HUES6 (cell line): ENCODE results near the gene TRIM2.

ENCODE experiments used
- H3K27ac ChIP-seq: 2 replicates; pipeline ENCODE4 v1.7.0; 2013; ENCODE audit warnings: low read depth, mild to moderate bottlenecking, low read length, inconsistent platforms
- H3K27me3 ChIP-seq: 2 replicates; pipeline ENCODE4 v1.6.1; 2013; ENCODE audit warnings: low read length; ENCODE audit not compliant: control insufficient read depth, insufficient read depth
- H3K36me3 ChIP-seq: 2 replicates; pipeline ENCODE4 v1.6.1; 2013; ENCODE audit warnings: low read length; ENCODE audit not compliant: control insufficient read depth, insufficient read depth
- H3K4me1 ChIP-seq: 2 replicates; pipeline ENCODE4 v1.6.1; 2013; ENCODE audit warnings: low read length; ENCODE audit not compliant: control insufficient read depth, insufficient read depth
- H3K4me3 ChIP-seq: 2 replicates; pipeline ENCODE4 v1.5.1; 2013; ENCODE audit warnings: low read depth, low read length
- H3K9ac ChIP-seq: one replicate; pipeline ENCODE4 v1.6.1; 2013; ENCODE audit warnings: mild to moderate bottlenecking, low read length
- H3K9me3 ChIP-seq: 2 replicates; pipeline ENCODE4 v1.6.1; 2013; ENCODE audit warnings: low read depth, low read length; ENCODE audit not compliant: control insufficient read depth, insufficient read depth

Gene TRIM2

DNA sequence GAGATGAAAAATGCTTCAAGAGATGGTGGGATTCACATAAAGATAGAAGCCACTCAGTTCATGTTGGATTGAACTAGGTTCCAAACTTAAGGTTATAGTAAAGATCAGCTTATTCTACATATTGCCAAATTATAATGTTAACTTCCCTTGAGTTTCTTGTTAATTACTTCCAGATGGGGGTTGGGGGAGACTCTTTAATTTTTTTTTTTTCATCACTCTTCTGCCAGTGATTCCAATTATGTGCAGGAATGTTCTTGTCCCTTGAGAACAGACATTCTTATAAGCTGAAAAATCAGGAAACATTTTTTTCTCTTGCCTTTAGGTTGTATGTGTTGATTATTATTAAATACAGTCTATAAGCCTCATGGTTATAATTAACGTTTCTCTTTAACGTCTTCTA lies 170.2 kb downstream of the TRIM2 start:
- no peak overlapping the region for H3K4me3 ChIP-seq
- no peak overlapping the region for H3K27ac ChIP-seq
- no peak overlapping the region for H3K9ac ChIP-seq
- H3K4me1 ChIP-seq, result no peaks in the 10 kb centered on the region
- H3K27me3 ChIP-seq, result no peaks in the 10 kb centered on the region
- peaks cover 32% of the 10 kb centered on the region for H3K36me3 ChIP-seq
- peaks cover 9% of the 10 kb centered on the region for H3K9me3 ChIP-seq

DNA sequence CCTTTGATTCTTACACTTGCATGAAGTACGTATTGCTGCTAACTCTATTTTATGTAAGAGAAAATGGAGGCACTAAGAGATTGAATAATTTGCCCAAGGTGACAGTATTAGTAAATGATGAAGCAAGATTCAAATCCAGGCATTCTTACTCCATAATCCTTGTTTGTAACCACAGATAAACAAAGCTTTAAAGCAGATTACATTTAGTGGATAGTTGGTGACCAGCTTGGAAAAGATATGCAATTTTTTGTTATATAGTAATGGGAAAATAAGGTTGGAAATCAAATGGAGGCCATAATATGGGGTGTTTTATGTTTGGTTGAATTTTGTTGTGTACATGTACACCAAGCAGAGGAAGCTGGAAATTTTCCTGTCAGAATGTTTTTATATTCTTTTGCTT lies 171.1 kb downstream of the TRIM2 start:
- H3K27me3 ChIP-seq, result no peaks in the 10 kb centered on the region
- H3K36me3 ChIP-seq, result peaks cover 23% of the 10 kb centered on the region
- H3K9ac ChIP-seq, result no peak overlapping the region
- H3K4me1 ChIP-seq, result no peaks in the 10 kb centered on the region
- H3K4me3 ChIP-seq, result no peak overlapping the region
- peaks cover 9% of the 10 kb centered on the region for H3K9me3 ChIP-seq
- no peak overlapping the region for H3K27ac ChIP-seq

DNA sequence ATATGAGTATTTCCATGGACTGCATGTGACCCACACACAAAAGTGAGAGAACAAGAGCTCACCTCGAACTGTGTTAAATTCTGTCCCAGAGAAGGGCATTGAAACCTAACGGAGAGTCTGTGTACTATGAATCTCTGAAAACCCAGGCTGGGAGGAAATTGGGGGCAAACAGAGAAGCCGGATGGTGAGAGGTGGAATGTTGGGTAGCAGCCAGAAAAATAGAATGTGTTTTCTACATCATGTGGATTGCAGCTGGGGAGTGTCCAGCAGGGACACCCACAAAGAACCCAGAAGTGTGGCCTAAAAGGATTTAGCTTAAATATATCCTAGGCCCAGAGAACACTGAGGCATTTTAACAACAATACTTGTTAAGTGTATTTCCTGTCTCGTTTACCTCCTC lies 178.9 kb downstream of the TRIM2 start:
- no peaks in the 10 kb centered on the region for H3K27me3 ChIP-seq

DNA sequence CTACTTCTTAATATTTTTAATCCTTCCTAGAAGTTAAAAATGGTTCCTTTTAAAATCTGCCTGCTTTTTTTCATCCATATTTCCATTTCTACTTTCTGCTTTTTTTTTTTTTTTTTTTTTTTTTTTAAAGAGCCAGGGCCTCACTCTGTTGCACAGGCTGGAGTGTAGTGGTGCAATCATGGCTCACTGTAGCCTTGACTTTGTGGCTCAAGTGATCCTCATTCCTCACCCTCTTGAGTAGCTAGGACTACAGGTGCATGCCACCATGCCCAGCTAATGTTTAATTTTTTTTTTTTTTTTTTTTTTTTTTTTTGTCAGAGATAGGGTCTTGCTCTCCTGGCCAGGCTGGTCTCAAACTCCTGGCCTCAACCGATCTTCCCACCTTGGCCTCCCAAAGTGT lies 179.9 kb downstream of the TRIM2 start:
- Histone ChIP-seq H3K4me1 (0 out of 2 replicates have a peak, but pooled peaks cover 7% of the 10 kb centered on the region), H3K27ac (no peak overlapping the region), H3K27me3 (no peaks in the 10 kb centered on the region), H3K36me3 (peaks cover 3% of the 10 kb centered on the region; the same call in 1 of the 2 replicates), H3K9me3 (no peaks in the 10 kb centered on the region), H3K4me3 (no peak overlapping the region), H3K9ac (no peak overlapping the region)

More for the DNA sequence above, 178.9 kb downstream of the TRIM2 start:
- Histone ChIP-seq H3K27ac (no peak overlapping the region), H3K9ac (no peak overlapping the region), H3K4me3 (no peak overlapping the region), H3K36me3 (peaks cover 3% of the 10 kb centered on the region; the same call in 1 of the 2 replicates), H3K9me3 (no peaks in the 10 kb centered on the region), H3K4me1 (0 out of 2 replicates have a peak, but pooled peaks cover 7% of the 10 kb centered on the region)

DNA sequence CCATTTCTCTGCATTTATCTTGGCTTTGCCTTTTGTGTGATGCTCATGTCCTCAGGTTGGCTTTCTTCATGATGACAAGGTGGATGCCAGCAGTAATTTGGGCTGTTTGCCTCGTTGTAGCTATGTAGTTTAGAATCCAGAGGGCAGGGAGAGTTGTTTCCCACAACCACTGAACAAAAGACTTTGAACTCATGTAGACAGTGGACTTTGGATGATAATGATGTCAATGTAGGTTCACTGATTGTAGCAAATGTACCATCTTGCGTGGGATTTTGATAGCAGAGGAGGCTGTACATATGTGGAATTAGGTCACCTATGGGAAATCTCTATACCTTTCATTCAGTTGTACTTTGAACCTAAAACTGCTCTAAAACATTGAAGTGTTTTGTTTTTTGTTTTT lies 181.5 kb downstream of the TRIM2 start:
- no peak overlapping the region for H3K4me3 ChIP-seq
- no peaks in the 10 kb centered on the region for H3K27me3 ChIP-seq
- H3K27ac ChIP-seq, result no peak overlapping the region
- 0 out of 2 replicates have a peak, but pooled peaks cover 7% of the 10 kb centered on the region for H3K4me1 ChIP-seq
- no peak overlapping the region for H3K9ac ChIP-seq
- H3K36me3 ChIP-seq, result peaks cover 3% of the 10 kb centered on the region; the same call in 1 of the 2 replicates
- H3K9me3 ChIP-seq, result no peaks in the 10 kb centered on the region

DNA sequence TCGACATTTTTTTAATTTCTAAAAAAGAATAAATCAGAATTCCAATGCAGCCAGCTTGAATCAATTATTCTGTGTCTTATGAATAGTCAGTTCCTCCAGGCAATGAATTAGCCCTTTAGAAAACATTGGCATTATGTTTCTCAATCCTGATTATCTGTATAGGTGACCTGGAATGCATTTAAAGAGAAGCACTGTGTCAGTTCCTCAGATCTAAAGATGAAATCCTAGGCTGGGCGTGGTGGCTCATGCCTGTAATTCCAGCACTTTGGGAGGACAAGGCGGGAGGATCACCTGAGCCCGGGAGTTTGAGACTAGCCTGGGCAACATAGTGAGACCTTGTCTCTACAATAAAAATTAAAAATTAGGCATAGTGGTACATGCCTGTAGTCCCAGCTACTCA lies 183.7 kb downstream of the TRIM2 start:
- peaks cover 3% of the 10 kb centered on the region; the same call in 1 of the 2 replicates for H3K36me3 ChIP-seq
- no peak overlapping the region for H3K27ac ChIP-seq

More for the DNA sequence above, 183.7 kb downstream of the TRIM2 start:
- Histone ChIP-seq H3K27me3 (no peaks in the 10 kb centered on the region), H3K4me3 (no peak overlapping the region), H3K9ac (no peak overlapping the region), H3K9me3 (no peaks in the 10 kb centered on the region), H3K4me1 (0 out of 2 replicates have a peak, but pooled peaks cover 6% of the 10 kb centered on the region)
